Measurements from ENCODE around the gene ZNF454.

ZNF454 gene

DNA sequence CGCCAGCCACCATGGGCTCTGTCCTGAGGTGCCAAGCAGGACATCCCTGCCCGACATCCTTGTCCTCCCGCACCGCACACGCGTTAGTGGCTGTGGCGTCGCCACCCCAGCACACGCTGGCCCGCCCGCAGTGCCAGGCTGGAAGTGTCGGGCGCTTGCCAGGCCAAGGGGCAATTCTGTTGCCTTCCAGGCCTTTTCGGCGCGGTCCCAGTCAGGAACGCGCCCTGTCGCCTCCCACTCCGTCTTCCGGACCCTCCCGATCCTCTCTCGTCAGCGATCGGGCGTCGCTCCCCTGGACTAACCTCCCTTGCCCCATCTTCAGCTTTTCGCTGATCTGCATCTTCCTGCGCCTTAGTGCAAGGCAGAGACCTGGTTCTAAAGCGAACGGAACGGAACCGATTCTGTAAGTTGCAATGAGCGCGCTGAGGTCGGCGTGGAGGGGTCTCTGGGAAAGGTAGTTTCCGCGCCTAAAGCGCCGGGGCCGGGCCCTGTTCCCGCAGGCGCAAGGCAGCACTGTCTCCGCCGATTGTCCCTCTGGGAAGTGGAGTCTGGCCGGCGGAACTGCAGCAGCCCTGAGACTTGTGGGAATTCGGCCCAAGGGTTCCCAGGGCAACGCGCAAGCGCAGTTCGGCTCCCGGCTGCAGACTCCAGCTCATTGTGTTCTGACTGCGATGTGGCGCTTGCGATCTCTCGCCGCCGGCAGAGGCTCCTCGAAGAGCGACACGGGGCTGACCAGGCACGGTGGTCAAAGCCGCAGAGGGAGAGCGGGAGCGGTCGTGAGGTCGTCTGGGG, at the start of gene ZNF454:
Gene ZNF454 (plus strand): TSS at position 630 of the 792 bp plus-strand sequence. CDS start 1,594 bp downstream, outside the sequence.
- no peak for DNase-seq (ENCODE audit: low read depth in 1 of 2, low spot score in 1 of 2)

DNA sequence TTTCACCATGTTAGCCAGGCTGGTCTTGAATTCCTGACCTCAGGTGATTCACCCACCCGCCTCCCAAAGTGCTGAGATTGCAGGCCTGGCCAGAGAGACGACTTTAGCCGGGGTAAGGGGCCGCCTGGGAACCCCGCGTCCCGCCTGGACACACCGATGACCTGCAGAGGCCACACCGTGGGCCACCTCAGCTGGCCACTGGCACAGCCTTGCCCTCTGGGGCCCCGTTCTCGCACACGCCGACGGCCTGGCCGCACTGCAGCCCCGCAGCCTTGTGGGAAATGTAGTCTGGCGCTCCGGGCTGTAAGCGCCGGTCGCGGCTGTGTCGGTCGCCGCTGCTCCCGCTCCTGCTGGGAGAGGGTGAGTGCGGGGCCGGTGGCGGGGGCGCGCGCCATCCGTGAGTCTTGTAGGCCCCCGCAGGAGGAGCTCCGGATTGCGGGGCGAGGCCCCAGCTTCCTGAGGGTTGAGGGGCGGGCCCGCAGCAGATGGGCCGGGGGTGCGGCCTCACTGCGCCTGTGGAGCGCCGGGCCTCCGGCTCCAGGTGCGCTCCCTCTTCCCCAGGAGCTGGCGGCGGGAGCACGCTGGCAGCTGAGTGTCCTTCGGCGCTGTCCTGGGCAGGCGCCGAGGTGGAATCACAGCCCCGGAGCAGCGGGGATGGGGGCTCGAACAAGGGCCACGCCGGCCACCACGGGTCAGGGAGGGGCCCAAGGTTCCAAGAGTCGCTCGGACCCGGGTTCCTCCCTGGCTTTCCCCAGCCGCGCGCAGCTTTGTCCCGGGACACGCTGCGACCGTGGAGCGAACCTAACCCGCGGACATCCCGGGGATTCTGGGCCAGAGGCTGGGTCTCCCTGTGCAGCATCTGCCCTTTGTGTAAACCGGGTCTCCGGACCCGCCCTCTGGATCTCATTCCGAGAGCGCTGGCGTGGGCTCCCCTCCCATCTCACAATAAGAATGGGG, 45.1 kb upstream of the ZNF454 start, which contains the start of gene ZFP2:
Gene ZFP2 (plus strand): TSS at position 299 of the 957 bp plus-strand sequence. CDS start 35,401 bp downstream, outside the sequence.
- peak in 1 of 2 donors; percentile 1 for DNase-seq (ENCODE audit: low read depth in 1 of 2, low spot score in 1 of 2)

DNA sequence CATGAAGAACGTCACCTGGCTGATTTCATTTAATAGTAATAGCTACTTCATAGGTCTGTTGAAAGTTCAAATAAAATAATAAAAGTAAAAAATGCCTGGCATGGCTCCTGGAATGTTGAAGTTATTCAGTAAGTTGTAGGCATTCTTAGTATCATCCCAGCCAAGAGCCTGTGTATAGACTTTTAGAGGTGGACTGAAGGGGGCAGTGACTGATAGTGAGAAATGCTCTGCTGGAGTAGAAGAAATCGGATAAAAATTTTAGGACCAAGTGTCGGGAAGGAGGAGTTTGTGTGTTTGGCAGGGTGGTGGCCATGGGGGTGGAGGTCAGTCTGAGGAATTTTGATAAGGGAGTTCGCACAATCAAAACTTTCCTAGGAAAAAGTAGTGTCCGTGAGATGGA, 41.7 kb upstream of the ZNF454 start:
- no peak for DNase-seq (ENCODE audit: low read depth in 1 of 2, low spot score in 1 of 2)

DNA sequence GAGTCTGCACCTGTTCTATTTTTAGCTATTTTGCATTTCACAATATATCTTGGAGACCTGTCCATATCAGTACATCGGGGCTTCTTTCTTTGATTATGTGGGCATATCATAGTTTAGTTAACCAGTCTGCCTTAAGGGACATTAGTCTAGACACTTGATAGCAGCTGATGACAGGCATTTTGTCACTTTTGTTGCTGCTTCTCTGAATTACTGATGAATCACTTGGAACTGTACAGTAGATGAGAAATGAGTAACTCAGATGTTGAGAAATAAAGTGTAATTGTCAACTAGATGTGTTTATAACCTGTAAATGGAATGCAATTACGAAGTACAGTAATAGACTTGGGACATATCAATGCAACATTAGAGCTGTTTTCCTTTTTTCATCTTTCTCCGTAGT, 38.1 kb upstream of the ZNF454 start:
- no peak for DNase-seq (ENCODE audit: low read depth in 1 of 2, low spot score in 1 of 2)

DNA sequence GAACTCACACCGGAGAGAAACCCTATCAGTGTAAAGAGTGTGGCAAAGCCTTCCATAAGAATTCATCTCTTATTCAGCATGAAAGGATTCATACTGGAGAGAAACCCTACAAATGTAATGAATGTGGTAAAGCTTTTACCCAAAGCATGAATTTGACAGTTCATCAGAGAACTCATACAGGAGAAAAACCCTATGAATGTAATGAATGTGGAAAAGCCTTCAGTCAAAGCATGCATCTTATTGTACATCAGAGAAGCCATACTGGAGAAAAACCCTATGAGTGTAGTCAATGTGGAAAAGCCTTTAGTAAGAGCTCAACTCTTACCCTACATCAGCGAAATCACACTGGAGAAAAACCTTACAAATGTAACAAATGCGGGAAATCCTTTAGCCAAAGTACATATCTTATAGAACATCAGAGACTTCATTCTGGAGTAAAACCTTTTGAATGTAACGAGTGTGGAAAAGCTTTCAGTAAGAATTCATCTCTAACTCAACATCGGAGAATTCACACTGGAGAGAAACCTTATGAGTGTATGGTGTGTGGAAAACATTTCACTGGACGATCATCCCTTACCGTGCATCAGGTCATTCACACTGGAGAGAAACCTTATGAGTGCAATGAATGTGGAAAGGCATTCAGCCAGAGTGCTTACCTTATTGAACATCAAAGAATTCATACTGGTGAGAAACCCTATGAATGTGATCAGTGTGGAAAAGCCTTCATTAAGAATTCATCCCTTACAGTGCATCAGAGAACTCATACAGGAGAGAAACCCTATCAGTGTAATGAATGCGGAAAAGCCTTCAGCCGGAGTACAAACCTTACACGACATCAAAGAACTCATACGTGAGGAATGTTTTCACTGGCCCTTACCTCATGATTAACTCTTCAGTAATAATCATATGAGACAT, 8.9 kb upstream of the ZNF454 start:
- no peak for DNase-seq (ENCODE audit: low read depth in 1 of 2, low spot score in 1 of 2)

DNA sequence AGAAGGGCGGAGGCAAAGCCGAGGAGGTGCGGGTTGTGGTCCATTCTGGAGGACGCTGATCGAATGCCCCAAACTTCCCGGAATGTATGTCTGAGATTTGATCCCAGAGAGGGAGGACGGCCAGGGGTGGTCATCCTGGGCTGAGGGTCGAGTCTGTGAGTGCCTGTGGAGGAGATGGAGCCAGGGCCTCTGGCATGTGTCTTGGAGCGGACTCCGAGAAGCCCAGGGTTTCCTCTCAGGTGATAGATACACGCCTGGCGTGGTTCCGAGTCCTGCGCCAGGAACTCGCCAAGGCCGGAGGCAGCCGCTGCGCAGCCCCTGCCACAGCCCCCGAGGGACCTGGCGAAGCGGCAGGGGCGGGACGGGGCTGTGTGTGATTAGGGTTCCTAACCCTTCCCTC, 363 bp downstream of the ZNF454 start:
- no peak for DNase-seq (ENCODE audit: low read depth in 1 of 2, low spot score in 1 of 2)

DNA sequence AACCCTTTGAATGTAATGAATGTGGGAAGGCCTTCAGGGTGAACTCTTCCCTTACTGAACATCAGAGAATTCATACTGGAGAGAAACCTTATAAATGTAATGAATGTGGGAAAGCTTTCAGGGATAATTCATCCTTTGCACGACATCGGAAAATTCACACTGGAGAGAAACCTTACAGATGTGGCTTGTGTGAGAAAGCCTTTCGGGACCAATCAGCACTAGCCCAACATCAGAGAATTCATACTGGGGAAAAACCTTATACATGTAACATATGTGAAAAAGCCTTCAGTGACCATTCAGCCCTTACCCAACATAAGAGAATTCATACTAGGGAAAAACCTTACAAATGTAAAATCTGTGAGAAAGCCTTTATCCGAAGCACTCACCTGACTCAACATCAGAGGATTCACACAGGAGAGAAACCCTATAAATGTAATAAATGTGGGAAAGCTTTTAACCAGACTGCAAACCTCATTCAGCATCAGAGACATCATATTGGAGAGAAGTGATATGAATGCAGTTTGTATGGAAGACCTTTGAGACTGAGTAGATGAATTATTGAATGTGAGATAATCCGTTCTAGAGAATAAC, 24.6 kb downstream of the ZNF454 start:
- no peak for DNase-seq (ENCODE audit: low read depth in 1 of 2, low spot score in 1 of 2)

DNA sequence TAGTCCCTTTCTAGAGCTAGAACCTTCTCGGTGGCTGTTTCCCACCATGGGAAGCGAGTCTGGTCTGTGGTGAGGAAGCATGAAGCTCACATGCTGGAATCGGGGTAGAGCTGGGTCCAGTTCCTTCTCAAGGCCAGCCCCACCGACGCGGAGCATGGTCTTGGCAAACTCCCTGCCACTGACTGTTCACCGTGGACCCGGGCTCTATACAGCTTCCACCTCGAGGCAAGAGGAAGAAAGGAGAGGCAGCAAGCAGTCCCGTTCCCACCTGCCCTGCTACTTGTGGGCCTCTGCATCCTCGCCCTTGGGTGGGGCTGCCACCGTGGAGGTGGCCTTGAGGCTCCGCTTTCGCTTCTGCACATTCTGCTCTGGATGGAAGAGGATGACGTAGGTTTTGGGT, 40.4 kb downstream of the ZNF454 start:
- DNase-seq (ENCODE audit: low read depth in 1 of 2, low spot score in 1 of 2) = no peak

DNA sequence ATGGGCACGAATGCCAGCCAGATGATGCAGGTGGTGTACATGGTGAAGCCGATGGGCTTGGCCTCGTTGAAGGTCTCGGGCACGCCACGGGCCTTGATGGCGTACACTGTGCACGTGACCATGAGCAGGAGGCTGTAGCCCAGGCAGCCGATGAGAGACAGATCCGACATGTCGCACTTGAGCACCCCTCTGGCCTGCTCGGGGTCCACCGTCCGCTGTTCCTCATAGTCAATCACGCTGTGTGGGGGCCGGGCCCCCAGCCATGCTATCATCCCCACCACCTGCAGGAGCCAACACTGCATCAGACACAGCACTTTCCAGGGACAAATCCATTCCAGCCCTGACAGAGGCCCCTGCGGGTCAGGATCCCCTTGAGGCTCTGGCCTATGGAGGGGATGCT, 41.9 kb downstream of the ZNF454 start:
- no peak for DNase-seq (ENCODE audit: low read depth in 1 of 2, low spot score in 1 of 2)

DNA sequence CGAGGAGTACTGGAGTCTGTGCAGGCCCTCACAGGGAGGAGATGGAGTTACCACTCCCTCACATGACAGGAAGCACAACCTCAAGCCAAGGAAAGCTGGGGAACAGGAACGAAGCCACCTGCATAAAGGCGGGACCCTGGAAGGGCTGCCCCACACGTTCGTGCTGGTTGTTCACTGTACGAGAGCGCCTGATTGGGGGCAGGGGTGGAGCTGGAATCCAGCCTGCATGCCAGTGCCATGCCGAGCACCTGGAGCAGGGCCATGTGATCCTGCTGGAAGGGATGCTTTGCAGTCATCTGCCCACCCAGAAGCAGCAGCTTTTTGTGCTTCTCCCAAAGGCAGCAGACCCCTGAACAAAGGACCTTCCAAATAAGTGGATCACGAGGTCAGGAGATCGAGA, 42.7 kb downstream of the ZNF454 start:
- DNase-seq (ENCODE audit: low read depth in 1 of 2, low spot score in 1 of 2) = no peak

DNA sequence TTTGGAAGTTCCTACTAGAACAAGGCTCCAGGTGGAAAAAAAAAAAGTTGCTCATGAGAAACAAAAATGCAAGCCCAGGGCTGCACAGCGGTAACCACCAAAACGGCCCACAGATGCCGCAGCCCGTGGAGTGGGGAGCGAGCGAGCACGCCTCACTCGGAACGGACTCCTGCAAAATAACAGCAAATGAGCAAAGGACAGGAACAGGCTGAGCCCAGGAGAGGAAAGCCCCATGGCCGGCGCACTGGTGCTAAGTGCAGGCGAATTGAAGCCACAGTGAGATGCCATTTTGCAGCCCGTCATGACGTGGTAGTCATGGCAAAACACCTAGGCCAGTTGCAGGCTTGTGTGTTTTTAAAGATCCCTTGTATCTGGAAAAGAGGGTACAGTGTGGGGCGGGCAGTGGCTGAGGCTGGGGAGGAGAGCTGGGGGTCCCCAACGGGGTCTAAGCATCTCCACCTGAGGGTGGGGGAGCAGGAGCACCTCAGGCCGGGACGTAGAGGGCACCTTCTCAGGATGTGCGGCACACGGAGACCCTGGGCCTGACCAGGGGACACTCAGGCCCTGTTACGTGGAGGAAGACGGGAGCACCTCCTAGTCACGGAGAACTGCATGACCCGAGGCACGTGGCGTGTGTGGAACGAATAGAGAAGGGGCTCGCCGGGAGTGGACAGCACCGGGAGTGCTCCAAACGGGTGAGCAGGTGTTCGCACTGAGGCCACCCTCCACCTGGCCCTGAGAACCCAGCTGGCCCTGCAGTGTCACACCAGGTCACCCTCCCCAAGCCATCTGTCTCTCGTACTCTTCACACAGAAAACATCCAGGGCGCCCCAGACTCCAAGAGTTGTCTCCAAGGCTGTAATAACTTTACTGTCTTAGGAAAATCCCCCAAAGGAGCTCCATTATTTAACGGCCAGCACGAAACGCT, 43.4 kb downstream of the ZNF454 start:
- no peak for DNase-seq (ENCODE audit: low read depth in 1 of 2, low spot score in 1 of 2)

DNA sequence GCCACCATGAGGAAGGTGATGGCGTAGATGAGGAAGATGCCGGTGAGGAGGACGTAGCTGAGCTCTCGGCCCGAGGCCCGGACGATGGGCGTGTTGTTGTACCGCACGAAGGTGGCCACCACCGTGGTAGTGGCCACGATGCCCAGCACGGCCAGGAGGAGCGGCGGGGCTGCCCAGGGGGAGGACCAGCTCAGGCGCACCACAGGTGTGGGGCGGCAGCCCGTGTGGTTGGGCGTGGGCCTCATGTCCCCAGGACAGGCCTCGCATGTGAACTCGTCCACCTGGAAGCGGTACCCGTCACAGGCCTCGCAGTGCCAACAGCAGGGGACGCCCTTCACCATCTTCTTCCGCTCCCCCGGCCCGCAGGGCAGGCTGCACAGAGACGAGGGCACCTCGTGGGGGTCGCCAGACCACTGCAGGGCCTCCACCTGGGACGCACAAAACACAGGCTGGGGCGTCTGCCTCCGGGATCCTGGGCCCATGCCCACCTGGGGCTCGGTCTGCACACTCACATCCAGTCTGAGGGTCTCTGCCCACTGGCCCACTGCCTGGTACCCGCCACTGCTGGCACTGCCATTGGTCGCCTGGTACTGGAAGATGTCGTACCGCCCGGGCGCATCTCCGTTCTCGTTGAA, 45.4 kb downstream of the ZNF454 start:
- no peak for DNase-seq (ENCODE audit: low read depth in 1 of 2, low spot score in 1 of 2)

DNA sequence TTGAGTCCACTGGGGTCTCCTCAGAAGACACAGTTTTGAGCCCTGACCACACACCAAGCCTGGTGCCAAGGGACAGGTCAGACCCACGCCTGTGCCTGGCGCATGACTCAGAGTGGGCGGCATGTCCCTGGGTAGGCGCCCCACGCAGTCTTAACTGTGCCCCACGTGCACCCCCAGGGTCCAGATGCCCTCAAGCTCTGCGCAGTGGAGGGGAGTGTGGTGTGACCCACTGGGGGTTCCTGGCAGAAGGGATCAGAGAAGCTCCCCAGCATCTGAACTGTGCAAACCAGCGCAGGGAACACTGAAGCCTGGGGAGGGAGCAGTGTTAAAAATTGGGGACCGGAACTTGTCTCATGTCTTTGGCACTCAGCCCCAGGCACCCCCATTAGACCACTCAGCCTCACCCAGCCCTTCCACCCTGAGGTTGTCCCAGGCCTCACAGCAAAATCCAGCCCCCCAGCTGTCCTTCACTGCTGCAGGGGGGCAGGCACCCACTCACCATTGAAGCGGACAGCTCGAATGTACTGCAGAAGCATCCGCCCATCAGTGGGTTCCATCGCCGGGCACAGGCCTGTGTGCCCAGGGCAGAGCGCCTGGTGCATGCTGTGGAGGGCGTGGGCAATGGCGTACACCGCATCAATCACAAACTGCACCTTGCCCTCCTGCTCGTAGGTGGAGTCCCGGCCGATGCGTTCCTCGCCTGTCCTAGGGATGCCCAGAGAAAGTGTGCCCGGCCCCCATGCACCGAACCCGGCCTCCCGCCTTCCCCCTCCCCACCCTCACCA, 47.6 kb downstream of the ZNF454 start:
- no peak for DNase-seq (ENCODE audit: low read depth in 1 of 2, low spot score in 1 of 2)

DNA sequence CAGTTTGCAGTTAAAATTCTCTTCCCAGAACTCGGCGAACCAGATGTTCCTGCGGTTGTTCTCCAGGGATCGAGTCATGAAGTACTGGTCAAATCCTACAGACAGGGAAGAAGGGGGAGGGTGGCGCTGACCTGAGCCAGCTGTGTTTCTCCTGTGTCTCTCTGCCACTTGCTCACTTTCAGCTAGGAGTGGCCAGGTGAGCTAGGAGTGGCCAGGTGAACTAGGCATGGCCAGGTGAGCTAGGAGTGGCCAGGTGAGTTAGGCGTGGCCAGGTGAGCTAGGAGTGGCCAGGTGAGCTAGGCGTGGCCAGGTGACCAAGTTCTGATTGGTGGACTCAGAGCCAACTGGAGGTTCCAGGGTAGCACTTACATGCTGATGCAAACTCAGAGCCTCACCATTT, 48.3 kb downstream of the ZNF454 start:
- DNase-seq (ENCODE audit: low read depth in 1 of 2, low spot score in 1 of 2) = no peak

DNA sequence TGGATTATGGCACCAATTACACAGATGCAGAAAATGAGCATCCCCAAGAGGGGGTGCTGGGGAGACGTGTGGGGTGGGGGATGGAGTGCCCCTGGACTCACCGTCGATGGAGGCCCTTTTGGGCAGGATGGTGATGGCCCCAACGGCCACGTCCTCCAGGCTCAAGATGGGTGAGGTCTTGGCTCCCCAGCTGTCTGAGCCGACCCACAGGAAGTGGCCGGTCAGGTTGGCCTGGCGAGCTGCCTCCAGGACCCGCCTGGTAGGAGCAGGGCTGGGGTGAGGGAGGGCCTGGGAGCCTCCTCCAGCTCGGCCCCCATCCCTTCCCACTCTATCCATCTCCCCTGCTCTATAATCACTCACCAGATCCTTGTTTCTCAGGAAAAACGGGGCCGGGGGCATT, 49.5 kb downstream of the ZNF454 start:
- no peak for DNase-seq (ENCODE audit: low read depth in 1 of 2, low spot score in 1 of 2)

DNA sequence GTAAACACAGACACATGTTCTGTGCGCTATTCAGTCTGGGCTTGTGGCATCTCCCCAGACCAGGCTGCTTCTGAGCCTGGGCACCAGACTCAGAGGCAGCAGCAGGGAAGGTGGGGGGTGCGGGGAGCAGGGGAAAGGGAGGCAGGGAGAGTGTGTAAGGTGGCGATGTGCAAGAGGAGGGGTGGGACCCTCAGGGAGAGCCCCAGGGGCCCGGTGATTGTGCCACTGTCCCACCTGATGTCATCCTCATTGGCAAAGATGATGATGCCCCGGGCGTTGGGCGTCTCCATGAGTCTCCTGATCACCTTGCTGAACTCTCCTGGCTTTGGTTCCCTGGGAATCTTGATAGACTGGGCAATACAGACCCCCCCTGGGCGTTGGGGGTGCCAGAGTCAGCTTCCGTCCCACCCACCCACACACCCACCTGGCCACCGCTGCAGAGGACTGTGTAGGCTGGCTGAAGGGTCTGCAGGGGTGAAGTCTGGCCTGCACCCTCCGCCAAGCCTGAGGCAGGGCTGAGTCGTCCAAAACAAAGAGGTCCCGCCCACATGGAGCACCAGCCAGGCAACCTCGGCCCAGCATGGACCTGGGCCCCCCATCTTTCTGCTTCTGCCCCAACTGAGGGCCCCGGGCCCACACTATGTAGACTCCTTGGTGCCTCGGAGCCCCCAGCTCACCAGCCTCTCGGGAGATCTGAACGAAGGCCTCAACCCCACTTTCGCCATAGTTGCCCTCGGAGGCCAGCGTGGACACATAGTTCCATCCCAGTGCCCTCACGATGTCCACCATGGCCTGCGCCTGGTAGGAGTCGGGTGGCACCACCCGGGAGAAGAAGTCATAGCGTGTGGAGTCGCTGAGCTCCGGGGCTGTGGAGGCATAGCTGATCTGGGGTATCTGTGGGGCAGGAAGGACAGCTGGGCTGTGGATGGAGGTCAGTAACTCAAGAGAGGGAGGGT, 50.5 kb downstream of the ZNF454 start:
- no peak for DNase-seq (ENCODE audit: low read depth in 1 of 2, low spot score in 1 of 2)

DNA sequence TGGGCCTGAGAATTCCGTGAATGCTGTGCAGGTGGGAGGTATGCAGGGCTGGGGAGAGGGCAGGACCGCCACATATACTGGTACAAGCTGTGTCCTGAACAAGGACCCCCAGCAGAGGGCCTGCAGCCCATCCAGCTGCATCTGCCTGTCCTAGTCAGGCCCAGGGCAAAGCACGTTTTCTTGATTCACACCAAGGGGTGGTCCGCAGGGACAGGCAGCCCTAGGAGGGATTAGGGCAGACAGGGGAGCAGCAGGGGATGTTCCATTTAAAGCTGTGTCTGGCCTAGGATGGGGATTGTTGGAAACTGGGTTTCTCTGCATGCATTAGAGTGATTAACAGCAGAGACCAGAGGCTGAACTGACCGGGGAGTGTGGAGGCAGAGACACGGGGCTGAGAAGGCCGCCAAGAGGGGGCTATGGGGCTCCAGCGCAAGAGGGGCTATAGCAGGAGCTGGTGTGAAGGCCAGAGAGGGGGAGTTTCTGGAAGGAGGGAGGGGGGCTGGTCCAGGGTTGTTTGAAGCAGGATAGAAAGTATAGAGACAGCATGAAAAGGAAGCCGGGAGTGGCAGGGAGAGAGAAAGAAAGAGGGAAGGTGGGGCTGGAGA, 51.4 kb downstream of the ZNF454 start:
- no peak for DNase-seq (ENCODE audit: low read depth in 1 of 2, low spot score in 1 of 2)
